ENCODE results near the gene WTAP.
A peak's percentile ranks its signal among the peaks of the same experiment; 100 is the strongest.
"Not testable (repeated sequence)": the region's sequence is repeated elsewhere in the genome, so short reads cannot be mapped to it uniquely, and the experiment has no call there.

The WTAP gene

GRCh38 chr6:159761129-159761872 lies 34.0 kb downstream of the WTAP start:
- DNase-seq = peak in 21 of 51 donors; percentile 10 to 68 (median 41)

GRCh38 chr6:159761873-159762680 lies 34.8 kb downstream of the WTAP start, which contains the start of gene ACAT2:
TSS of gene ACAT2 (plus strand) at chr6:159762045. CDS start at chr6:159762088, 43 bp downstream.
- DNase-seq = peak; percentile 72 to 99 (median 95)

- peak in 10 of 51 donors; percentile 10 to 65 (median 47) for DNase-seq
Observed at GRCh38 chr6:159762681-159763293, 35.5 kb downstream of the WTAP start.

GRCh38 chr6:159766906-159767305 lies 39.6 kb downstream of the WTAP start:
- DNase-seq = no peak

- DNase-seq = no peak
Observed at GRCh38 chr6:159769470-159769869, 42.2 kb downstream of the WTAP start.

GRCh38 chr6:159772196-159772595 lies 44.9 kb downstream of the WTAP start:
- DNase-seq = no peak

GRCh38 chr6:159777240-159777904 lies 50.1 kb downstream of the WTAP start:
- no peak for DNase-seq

- DNase-seq = no peak
Observed at GRCh38 chr6:159778131-159778530, 50.8 kb downstream of the WTAP start.

- no peak for DNase-seq
Observed at GRCh38 chr6:159778542-159779103, 51.3 kb downstream of the WTAP start.

- DNase-seq = no peak
Observed at GRCh38 chr6:159788276-159788675, 61.0 kb downstream of the WTAP start.

- DNase-seq = peak in 7 of 51 donors; percentile 12 to 39 (median 26)
Observed at GRCh38 chr6:159788753-159789376, 61.6 kb downstream of the WTAP start.

GRCh38 chr6:159789377-159790148 lies 62.3 kb downstream of the WTAP start, which contains the start of gene TCP1:
TSS of gene TCP1 (minus strand) at chr6:159789602. CDS start at chr6:159789468, 134 bp downstream.
- peak; percentile 91 to 100 (median 98) for DNase-seq

- peak; percentile 71 to 98 (median 91) for DNase-seq
Observed at GRCh38 chr6:159790149-159790955, 63.0 kb downstream of the WTAP start, which contains the start of gene MRPL18. TSS of gene MRPL18 (plus strand) at chr6:159790467. CDS start at chr6:159790588, 121 bp downstream.

GRCh38 chr6:159790956-159791598 lies 63.8 kb downstream of the WTAP start:
- DNase-seq = peak in 1 of 51 donors; percentile 28

GRCh38 chr6:159794976-159795375 lies 67.7 kb downstream of the WTAP start:
- DNase-seq = not testable (repeated sequence)

- no peak for DNase-seq
Observed at GRCh38 chr6:159797554-159797953, 70.2 kb downstream of the WTAP start.

GRCh38 chr6:159800141-159800865 lies 73.0 kb downstream of the WTAP start, which contains the start of gene PNLDC1:
TSS of gene PNLDC1 (plus strand) at chr6:159800276. CDS start at chr6:159800308, 32 bp downstream.
- no peak for DNase-seq

Data from hypothalamus (tissue), 51 donors.